Measurements from ENCODE around the gene UBE2QL1.

Gene UBE2QL1

GRCh38 chr5:6543346-6543730, 94.7 kb downstream of the UBE2QL1 start:
- Mint-ChIP-seq H3K27me3 (no peaks in the 10 kb centered on the region), H3K4me3 (no peak overlapping the region), H3K27ac (no peak overlapping the region), H3K36me3 (ENCODE audit: low read depth) (no peaks in the 10 kb centered on the region), H3K4me1 (ENCODE audit: low read depth) (no peaks in the 10 kb centered on the region), H3K9me3 (peaks cover 11% of the 10 kb centered on the region)
- intact Hi-C loops (cut with micrococcal nuclease) = no loop called here

- Mint-ChIP-seq H3K36me3 (ENCODE audit: low read depth) (no peaks in the 10 kb centered on the region), H3K4me3 (no peak overlapping the region), H3K4me1 (ENCODE audit: low read depth) (no peaks in the 10 kb centered on the region), H3K27ac (no peak overlapping the region), H3K9me3 (peaks cover 6% of the 10 kb centered on the region), H3K27me3 (no peaks in the 10 kb centered on the region)
- intact Hi-C loops (cut with micrococcal nuclease) = no loop called here
Observed at GRCh38 chr5:6543830-6544560, 95.3 kb downstream of the UBE2QL1 start.

Measured in dendritic cell treated with granulocyte-macrophage colony-stimulating factor and Interleukin-4, amounts not matched to agents 40 ng/mL and 50 ng/mL, for 4 days (primary cell).